Omental fat pad (tissue), 4 donors: ENCODE data around the gene PTTG2. TPM values are rescaled to one million over a fixed set of nuclear protein-coding genes. Genes with fewer than 3 reads are reported as not detected.

Source experiments
- ATAC-seq: fragments of 150-250 bp; one replicate; pipeline ENCODE4 v1.9.1; 2016; ENCODE audit warnings: mild to moderate bottlenecking, moderate library complexity; ENCODE audit not compliant: low FRiP score
- DNase-seq: peaks from one replicate; pipeline ENCODE4 v3.0.0-alpha.2; 2019; ENCODE audit warnings: low spot score
- total RNA-seq, 4 donors: library from RNA; depleted of rRNA; stranded (reverse); fragments of >200 nt; gene quantifications; one replicate each; pipeline ENCODE4 v1.1.0, GENCODE V29; 2016
- TF ChIP-seq, protein P1 (sequence below), 3 donors: fragments of 450-650 bp; IDR thresholded peaks; one replicate each; pipeline ENCODE4 v1.5.1; 2016 to 2017; ENCODE audit warnings: antibody characterized with exemption in 3 of 3, mild to moderate bottlenecking in 3 of 3, moderate library complexity in 2 of 3

The PTTG2 gene
- total RNA-seq, 4 donors from 2014 or later: 3.6 TPM; not detected in 3

- no peak for DNase-seq
- ATAC-seq: no peak
- TF ChIP-seq, protein P1, sequence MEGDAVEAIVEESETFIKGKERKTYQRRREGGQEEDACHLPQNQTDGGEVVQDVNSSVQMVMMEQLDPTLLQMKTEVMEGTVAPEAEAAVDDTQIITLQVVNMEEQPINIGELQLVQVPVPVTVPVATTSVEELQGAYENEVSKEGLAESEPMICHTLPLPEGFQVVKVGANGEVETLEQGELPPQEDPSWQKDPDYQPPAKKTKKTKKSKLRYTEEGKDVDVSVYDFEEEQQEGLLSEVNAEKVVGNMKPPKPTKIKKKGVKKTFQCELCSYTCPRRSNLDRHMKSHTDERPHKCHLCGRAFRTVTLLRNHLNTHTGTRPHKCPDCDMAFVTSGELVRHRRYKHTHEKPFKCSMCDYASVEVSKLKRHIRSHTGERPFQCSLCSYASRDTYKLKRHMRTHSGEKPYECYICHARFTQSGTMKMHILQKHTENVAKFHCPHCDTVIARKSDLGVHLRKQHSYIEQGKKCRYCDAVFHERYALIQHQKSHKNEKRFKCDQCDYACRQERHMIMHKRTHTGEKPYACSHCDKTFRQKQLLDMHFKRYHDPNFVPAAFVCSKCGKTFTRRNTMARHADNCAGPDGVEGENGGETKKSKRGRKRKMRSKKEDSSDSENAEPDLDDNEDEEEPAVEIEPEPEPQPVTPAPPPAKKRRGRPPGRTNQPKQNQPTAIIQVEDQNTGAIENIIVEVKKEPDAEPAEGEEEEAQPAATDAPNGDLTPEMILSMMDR (IDR thresholded peaks at IDR 0.05): no peak
Observed at GRCh38 chr4:37983951-37984350, 23.8 kb downstream of the PTTG2 start.

- DNase-seq (no peak), ATAC-seq (no peak)
- TF ChIP-seq, protein P1 (IDR thresholded peaks at IDR 0.05): no peak
Observed at GRCh38 chr4:37985730-37986275, 25.6 kb downstream of the PTTG2 start.

DNA sequence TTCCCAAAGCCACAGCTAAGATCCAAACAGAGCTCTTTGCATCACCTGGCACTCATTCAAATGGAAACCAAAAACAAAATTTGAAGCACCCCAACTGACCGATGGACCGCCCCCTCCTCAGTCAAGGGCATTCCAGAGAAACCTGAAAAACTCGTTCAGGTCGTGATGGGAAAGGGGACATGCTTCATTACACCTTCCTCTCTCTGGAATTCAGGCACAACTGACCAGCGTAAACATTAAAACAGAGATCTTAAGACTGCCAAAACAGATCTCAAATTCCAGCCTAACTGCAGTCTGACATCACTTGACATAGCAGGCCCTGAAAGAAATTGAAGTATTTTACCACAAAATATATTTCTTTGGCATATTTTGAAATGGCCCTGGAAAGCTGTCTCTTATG lies 28.5 kb downstream of the PTTG2 start:
- TF ChIP-seq, protein P1 (IDR thresholded peaks at IDR 0.05): no peak
- no peak for ATAC-seq
- no peak for DNase-seq

DNA sequence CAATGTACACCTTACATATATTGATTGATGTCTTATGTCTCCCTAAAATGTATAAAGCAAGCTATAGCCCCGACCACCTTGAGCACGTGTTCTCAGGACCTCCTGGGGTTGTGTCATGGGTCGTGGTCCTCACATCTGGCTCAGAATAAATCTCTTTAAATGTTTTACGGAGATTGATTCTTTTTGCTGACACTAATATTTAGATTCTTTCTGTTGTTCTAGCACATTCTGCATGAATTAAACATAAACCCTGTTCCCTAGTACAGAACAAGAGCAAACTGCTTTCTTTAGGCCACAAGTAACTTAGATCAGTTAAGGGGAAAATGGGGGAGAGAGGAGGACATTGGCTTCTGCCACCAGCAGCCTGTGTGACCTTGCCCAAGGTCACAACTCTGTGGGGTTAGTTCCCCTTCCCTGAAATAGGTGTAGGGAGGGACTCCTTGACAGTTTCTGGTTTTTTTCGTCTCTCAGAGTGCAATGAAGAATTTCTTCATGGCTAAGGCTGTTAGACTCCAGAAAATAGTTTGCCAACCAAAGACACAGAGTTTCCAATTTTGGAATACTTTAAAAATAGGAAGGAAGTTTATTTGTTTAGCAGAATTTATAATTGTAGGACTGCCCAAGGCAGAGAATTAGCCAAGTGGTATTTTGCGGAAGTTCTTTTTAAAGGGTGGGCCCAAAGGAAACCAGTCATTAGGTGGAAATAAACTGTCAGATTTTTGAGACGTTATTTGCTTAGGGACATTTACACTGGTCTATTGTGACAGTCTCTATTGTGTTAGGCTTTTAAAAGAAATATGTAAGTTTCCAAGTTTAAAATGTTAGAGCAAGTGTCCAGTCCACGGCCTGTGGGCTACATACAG lies 29.4 kb downstream of the PTTG2 start:
- TF ChIP-seq, protein P1 (IDR thresholded peaks at IDR 0.05): no peak
- no peak for ATAC-seq
- no peak for DNase-seq

- ATAC-seq (no peak), DNase-seq (no peak)
- TF ChIP-seq, protein P1 (IDR thresholded peaks at IDR 0.05): no peak
Observed at GRCh38 chr4:37990731-37991245, 30.6 kb downstream of the PTTG2 start.

DNA sequence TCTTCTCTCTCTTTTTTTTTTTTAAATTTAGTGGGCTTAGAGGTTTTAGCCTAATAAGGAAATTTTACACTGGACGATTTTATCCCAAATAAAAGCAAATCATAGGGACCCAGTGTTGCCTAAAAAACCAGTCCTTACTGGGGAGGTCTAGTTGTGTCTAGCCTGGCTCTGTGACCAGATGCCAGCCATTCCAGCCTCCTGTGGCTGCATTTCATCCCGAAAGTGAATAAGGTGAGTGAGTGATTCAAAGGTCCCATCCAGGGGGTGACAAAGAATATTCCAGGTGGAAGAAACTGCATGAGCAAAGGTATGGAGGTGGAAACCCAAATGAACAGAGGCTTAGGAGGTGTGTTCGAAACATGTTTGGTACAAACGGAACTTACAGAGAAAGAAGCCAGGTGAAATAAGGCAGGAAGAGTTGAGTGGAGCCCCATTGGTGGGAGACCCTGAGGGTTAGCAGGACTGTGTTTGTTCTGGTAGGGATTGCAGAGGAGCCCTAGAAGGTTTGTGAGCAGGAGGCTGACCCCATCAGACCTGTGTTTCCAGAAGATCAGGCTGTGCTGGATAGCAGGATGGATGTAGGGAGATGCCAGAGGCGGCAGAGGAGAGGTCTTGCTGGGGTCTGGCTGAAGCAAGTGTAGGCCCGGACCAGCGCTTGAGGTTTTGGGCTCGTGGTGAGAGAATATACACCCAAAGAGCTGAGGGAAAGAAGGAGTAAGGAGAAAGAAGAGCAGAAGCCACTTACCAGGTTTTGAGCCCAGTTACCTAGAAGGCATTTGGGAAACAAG lies 31.6 kb downstream of the PTTG2 start:
- DNase-seq: no peak
- no peak for ATAC-seq
- TF ChIP-seq, protein P1 (IDR thresholded peaks at IDR 0.05): no peak
